Left lobe of liver (tissue), 2 donors: ENCODE measurements around the gene EIF6. TPM values are rescaled to one million over a fixed set of nuclear protein-coding genes. Genes with fewer than 3 reads are reported as not detected.
"Not testable (repeated sequence)": the region's sequence is repeated elsewhere in the genome, so short reads cannot be mapped to it uniquely, and the experiment has no call there.

Source experiments
- ATAC-seq: fragments of 200-7000 bp; cut with Tn5 transposase; one replicate; pipeline ENCODE4 v1.9.1; 2020; ENCODE audit warnings: mild to moderate bottlenecking, moderate library complexity
- DNase-seq: peaks from one replicate; pipeline ENCODE4 v3.0.0-alpha.2; 2020; ENCODE audit warnings: low spot score
- total RNA-seq: library from RNA; stranded (reverse); gene quantifications from one replicate; pipeline ENCODE4 v1.2.1, GENCODE V29; 2021
- donor health status: DM: no; HTN: no; CAD: no; lungs with moderate emphysema.
- donor health status: DM: no; HTN: yes; CAD: no.

The EIF6 gene
- 80.2 TPM for total RNA-seq

- ATAC-seq = peak; percentile 83
Measured at GRCh38 chr20:35284267-35284991, at the start of gene EIF6. Gene EIF6, minus strand, starts transcription at chr20:35284772. Its CDS starts 285 bp downstream, at chr20:35284487.

DNA sequence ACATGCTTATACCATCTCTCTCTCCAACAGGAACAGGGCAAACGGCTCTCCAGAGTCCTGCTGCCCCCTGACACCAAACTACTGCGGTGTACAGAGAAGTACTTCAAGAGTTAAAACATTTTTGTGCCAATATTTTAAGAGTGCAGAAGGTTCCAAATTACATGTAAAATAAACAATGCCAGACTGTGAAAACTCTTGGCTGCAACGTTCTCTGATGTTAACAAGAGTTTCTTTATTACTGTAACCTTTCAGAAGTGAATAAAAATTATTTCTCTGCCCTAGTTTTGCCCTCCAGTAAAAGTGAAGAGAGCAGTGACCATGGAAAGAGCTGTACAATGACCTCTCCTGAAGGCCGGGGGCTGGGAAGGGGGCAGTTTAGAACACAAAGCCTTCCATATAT lies 49.0 kb upstream of the EIF6 start:
- DNase-seq (no peak), ATAC-seq (peak; percentile 9)

More at GRCh38 chr20:35284267-35284991, at the start of gene EIF6:
- DNase-seq = peak; percentile 88

- DNase-seq (no peak), ATAC-seq (no peak)
Measured at GRCh38 chr20:35332540-35333200, 48.1 kb upstream of the EIF6 start.

DNA sequence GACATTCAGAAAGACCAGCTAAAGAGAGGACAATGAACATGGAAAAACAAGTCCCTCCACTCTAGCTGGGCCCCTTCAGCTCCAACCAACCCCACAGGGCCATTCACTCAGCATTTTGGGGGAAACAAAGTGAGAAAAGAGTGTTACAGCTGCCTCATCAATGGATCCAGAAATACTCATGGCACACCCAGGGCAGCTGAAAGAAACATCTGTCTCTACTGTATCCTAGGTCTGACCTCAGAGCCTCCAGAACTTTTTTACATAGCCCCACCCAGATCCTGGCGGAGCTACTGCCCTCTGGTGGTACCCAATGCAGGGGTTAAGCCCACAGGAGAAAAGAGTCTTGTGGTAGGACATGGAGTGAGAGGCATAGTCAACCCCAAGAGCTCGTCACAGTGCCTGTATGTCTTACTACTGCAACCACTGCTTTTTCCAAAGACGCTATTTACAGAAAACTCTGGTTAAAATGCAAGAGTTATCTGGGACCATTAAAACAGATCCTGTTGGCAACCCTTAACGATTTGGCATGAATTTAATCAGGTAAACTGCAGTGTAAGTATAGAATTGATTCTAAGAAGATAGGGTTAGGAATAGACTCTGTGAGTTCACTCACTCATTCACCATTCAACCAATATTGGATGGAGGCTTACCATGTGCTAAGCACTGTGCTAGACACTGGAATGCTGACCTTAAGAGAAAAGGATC lies 45.0 kb upstream of the EIF6 start:
- DNase-seq (no peak), ATAC-seq (peak; percentile 51)

DNA sequence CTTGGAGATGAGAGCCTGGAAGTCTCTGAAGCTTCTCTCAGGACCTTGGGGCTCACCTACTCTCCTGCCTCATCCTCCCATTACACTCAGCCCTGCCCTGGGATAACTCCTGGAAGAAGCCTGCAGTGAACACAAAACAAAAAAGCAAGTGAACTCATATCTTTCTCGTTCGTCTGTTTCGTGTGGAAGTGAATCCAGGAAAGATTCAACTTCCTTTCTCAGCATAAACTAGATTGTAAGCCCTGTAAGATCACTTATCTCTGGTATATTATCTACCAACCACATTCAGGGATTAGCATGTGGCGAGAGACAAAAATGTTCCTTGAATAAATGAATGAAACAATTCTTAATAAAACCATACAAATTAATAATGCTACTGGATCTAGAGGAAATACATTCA lies 44.1 kb upstream of the EIF6 start:
- ATAC-seq (no peak), DNase-seq (no peak)

DNA sequence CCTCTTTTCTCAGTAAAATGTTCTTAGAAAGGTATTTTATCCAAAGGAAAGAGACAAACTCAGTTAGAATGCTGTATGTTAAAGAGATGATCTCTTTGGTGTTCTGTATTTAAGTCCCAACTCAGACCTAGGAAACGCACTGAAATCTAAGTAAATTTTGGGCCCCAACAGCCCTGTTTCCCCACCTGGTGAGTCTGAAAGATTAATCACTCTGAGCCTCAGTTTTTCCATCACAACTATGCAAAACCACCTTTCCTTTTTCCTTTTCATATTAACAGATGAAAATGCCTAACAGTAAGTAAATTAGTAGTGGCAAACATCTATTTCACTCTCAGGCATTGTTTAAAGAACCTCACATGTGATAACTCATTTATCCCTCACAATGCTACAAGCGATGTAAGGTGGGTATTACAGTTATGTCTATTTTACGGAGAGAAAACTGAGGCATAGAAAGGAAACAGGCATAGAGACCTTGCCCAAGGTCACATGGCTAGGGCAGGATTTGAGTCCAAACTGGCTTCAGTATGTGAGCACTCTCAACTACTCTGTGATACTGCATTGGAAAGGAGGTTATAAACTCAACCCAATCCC lies 43.6 kb upstream of the EIF6 start:
- ATAC-seq = no peak
- no peak for DNase-seq

- ATAC-seq (peak; percentile 90), DNase-seq (peak; percentile 80)
Measured at GRCh38 chr20:35327074-35327976, 42.8 kb upstream of the EIF6 start.

DNA sequence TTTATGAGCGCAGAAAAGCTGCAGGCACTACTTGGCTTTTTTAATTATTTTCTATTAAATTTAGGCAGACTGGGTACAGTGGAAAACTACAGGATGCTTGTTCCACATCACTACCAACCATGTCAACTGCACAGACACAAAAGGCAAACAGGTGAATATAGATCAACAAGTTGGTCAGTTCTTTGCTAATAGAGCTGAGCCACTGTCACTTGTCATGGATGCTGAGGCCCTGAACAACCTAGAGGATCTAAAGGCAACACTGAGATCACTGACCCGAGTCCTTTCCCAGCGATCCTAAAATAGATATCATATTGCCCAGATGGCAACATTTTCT lies 42.1 kb upstream of the EIF6 start:
- ATAC-seq = peak; percentile 51
- DNase-seq = no peak

- no peak for DNase-seq
- ATAC-seq = no peak
Measured at GRCh38 chr20:35326021-35326739, 41.6 kb upstream of the EIF6 start.

GRCh38 chr20:35325401-35325800 lies 40.8 kb upstream of the EIF6 start:
- ATAC-seq = no peak
- no peak for DNase-seq

GRCh38 chr20:35320396-35321126 lies 36.0 kb upstream of the EIF6 start:
- no peak for DNase-seq
- ATAC-seq = no peak

GRCh38 chr20:35319871-35320197 lies 35.3 kb upstream of the EIF6 start:
- no peak for ATAC-seq
- no peak for DNase-seq

GRCh38 chr20:35319192-35319870 lies 34.8 kb upstream of the EIF6 start:
- ATAC-seq = no peak

DNA sequence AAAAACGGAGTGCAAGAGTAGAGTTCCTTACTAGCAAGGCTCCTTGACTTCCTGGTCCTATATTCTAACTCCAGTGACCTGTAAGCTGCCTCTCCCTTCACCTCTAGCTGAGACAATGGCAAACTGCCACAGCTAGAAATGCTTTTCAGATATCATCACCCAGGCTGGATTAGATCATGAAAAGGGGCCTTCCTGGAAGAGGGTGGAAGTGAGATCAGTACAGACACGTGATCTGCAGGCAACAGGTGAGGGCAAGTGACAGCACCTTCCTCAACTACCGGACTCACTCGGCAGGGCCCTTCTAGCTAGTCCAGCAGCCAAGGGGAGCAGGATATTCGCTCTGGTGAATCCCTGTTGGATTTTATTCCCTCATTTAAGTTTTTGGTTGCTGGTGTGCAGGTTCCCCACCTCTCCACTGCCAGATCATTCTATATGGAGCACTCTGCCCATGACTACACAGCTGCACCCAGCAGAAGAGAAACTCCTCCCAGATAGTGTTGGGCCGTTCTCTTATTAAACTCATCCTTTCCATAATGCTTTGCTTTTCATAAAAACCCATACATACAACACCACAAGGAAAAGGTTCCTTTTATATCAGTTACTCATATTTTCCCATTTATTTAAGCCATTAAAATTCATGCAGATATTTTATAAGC lies 34.1 kb upstream of the EIF6 start:
- ATAC-seq (peak; percentile 74), DNase-seq (no peak)

More at GRCh38 chr20:35319192-35319870, 34.8 kb upstream of the EIF6 start:
- no peak for DNase-seq

DNA sequence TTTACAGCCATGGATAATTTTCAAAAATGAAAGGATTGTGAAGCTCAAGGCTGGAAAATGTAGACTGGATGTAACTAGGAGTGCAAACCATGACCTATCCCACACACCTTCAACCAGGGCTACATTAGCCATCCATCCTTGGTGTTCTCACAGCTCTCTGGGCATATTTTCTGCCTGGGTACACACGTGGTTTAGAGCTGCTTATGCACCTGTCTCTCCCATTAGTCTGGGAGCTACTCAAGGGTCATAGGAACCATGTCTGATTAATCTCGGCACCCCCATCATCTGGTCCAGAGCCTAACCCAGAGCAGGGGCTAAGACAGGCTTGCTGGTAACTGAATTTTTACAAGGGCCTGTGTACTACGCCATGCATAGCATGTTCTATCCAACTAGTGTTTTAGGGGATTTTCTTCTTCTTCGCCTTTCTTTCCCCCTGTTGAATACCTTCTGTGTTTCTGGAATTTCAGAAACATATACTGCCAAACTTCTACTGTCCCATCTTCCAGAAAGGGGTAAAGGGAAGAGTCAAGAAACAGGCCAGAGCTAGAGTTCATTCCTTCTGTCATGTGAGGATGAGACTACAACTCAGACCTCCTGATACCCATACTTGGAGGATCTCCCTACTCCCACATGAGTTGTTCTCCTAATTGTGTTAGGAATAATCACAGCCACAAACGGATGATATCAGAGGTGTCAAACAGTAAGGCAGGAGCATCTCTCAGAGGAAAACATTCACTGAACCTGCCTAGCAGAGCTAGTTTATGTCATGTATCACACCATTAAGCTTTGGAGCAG lies 33.0 kb upstream of the EIF6 start:
- ATAC-seq (no peak), DNase-seq (no peak)

DNA sequence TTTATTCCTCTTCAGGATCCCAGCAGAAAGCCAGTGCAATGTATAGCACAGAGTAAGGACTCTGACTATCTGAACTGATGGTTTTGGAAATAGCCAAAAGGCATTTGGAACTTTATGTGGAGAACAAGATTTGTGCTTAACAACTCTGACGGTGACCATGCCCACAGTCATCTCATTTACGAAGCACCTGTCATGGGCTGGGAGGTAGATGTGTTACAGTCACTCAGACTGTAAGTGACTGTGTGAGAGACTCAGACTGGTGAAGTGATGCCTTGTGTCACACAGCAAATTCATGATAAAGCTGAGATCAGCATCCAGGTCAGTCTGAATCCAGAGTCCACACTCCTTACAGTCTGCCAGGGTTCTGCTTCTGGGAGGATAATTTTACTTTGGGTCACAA lies 31.5 kb upstream of the EIF6 start:
- peak; percentile 20 for ATAC-seq

GRCh38 chr20:35315632-35316020 lies 31.1 kb upstream of the EIF6 start:
- DNase-seq, ATAC-seq: not testable (repeated sequence)

More for the DNA sequence above, 31.5 kb upstream of the EIF6 start:
- no peak for DNase-seq
